ENCODE results near the gene ACSF3.

Gene ACSF3

DNA sequence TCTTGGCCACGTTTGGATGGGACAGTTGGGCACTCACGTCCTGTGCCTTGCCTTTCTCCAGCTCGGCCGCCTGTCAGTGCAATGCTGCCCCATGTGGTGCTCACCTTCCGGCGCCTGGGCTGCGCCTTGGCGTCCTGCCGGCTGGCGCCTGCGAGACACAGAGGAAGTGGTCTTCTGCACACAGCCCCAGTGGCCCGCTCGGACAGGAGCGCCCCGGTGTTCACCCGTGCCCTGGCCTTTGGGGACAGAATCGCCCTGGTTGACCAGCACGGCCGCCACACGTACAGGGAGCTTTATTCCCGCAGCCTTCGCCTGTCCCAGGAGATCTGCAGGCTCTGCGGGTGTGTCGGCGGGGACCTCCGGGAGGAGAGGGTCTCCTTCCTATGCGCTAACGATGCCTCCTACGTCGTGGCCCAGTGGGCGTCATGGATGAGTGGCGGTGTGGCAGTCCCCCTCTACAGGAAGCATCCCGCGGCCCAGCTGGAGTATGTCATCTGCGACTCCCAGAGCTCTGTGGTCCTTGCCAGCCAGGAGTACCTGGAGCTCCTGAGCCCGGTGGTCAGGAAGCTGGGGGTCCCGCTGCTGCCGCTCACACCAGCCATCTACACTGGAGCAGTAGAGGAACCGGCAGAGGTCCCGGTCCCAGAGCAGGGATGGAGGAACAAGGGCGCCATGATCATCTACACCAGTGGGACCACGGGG is 7.1 kb downstream of the ACSF3 start:
- H3K4me3 ChIP-seq (ENCODE audit: low read depth, low read length), result no peak overlapping the region
- no peak for DNase-seq (ENCODE audit: low read depth)
- TF ChIP-seq, protein P1, sequence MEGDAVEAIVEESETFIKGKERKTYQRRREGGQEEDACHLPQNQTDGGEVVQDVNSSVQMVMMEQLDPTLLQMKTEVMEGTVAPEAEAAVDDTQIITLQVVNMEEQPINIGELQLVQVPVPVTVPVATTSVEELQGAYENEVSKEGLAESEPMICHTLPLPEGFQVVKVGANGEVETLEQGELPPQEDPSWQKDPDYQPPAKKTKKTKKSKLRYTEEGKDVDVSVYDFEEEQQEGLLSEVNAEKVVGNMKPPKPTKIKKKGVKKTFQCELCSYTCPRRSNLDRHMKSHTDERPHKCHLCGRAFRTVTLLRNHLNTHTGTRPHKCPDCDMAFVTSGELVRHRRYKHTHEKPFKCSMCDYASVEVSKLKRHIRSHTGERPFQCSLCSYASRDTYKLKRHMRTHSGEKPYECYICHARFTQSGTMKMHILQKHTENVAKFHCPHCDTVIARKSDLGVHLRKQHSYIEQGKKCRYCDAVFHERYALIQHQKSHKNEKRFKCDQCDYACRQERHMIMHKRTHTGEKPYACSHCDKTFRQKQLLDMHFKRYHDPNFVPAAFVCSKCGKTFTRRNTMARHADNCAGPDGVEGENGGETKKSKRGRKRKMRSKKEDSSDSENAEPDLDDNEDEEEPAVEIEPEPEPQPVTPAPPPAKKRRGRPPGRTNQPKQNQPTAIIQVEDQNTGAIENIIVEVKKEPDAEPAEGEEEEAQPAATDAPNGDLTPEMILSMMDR (IDR thresholded peaks at IDR 0.05; ENCODE audit: control insufficient read depth, extremely low read depth, insufficient read depth), result no peak

DNA sequence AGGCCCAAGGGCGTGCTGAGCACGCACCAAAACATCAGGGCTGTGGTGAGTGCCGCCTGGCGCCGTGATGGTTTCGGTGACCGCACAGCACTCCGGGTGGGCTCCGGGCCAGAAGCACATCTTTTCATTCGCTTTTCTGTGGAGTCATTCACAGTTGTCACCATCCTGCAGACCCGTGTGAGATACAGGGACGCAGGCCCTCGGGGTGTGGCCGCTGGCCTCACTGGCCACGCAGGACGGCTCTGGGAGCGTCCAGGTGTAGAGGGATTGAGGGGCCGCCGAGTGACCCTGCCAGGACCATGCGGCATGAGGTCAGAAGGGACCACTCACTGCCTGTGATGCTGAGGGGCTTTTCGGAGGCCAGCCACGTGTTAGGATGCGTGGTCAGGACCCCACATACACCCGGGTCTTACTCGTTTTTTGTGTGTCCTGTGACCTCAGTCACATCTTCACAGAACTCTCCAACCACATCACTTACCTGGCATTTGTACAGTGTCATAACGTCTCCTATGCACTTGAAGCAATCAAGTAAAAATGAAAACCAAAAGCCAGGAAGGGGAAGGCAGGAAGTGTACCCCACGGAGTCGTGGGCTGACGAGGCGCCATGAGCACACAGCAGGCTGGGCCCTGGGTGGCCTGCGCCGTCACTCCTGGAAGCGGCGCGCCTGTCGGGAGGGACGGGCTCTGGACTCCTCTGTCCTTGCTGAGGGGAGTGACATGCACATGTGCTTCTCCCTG is 7.8 kb downstream of the ACSF3 start:
- DNase-seq (ENCODE audit: low read depth), result no peak
- no peak overlapping the region for H3K4me3 ChIP-seq (ENCODE audit: low read depth, low read length)
- TF ChIP-seq, protein P1 (IDR thresholded peaks at IDR 0.05; ENCODE audit: control insufficient read depth, extremely low read depth, insufficient read depth), result no peak

DNA sequence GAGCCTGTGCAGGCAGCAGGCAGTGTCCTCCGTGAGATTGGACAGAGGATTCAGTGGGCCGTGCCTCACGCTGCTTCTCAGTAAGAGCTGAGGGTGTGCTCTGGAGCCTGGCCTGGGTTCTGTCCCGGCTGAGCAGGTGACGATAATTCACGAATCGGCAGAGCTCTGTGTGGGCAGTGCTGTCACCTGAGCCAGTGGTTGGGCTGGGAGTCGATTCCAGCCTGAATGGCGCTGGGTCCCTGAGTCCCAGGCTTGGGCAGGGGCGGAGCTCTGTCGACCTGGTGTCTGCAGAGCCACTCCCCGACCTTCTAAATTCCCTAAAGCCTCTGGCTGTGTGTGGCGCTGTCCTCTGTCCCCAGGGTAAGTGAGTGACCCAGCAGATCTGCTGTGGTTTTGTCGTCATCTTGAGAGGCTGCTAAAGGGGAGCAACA is 8.4 kb downstream of the ACSF3 start:
- TF ChIP-seq, protein P1 (IDR thresholded peaks at IDR 0.05; ENCODE audit: control insufficient read depth, extremely low read depth, insufficient read depth), result no peak
- no peak overlapping the region for H3K4me3 ChIP-seq (ENCODE audit: low read depth, low read length)
- no peak for DNase-seq (ENCODE audit: low read depth)

DNA sequence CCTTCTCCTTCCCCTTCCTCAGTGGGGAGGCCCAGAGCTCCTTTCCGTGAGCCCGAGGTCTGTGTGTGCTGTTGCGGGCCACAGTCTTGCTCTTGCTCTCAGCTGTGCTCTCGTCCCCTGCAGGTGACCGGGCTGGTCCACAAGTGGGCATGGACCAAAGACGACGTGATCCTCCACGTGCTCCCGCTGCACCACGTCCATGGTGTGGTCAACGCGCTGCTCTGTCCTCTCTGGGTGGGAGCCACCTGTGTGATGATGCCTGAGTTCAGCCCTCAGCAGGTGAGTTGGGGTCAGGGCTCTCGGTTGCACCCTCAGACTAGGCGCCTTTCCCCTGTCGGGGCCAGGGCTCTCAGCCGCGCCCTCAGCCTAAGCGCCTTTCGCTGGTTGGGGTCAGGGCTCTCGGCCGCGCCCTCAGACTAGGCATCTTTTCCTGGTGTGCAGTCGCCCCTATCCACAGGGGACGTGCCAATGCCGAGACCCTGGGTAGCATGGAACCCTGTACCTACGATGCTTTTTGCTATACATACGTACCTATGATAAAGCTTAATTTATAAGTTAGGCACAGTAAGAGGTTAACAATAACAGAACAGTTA is 8.9 kb downstream of the ACSF3 start:
- H3K4me3 ChIP-seq (ENCODE audit: low read depth, low read length), result no peak overlapping the region
- no peak for DNase-seq (ENCODE audit: low read depth)
- TF ChIP-seq, protein P1 (IDR thresholded peaks at IDR 0.05; ENCODE audit: control insufficient read depth, extremely low read depth, insufficient read depth), result no peak

DNA sequence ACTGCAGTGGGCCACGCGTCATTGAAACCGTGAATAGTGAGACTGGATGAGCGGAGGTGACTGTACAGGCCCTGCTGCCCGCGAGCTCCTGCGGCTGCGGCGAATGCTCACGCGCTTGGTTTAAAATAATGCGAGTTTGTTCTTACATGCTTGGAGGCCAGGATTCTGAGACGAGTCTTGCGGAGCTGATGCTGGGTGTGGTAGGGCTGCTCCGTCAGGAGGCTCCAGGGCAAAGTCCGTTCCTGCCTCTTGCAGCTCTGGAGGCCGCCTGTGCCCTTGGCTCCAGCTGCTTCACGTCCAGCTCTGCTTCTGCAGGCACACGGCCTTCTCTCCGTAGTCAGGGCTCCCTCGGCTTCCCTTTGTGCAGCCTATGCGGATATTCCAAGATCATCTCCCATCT is 9.5 kb downstream of the ACSF3 start:
- DNase-seq (ENCODE audit: low read depth), result no peak
- TF ChIP-seq, protein P1 (IDR thresholded peaks at IDR 0.05; ENCODE audit: control insufficient read depth, extremely low read depth, insufficient read depth), result no peak

DNA sequence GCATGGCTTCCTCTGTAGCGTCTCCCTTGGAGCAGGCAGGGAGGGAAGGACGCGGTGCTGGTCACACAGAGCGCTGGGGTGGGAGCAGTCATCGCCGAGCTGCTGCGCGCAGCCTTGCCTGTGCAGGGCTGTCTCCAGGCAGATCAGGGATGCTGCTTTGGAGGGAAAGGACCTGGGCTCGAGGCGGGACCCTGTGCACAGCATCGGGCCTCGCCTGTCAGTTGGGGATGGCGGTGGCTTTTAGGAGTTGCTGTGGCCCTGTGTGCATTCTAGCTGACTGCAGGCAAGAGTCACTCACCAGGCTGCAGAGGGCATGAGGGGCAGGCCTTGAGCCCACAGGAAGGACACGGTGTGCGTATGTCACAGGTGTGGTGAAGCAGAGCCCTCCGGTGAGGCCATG is 10.1 kb downstream of the ACSF3 start:
- no peak for DNase-seq (ENCODE audit: low read depth)
- H3K4me3 ChIP-seq (ENCODE audit: low read depth, low read length), result no peak overlapping the region
- TF ChIP-seq, protein P1 (IDR thresholded peaks at IDR 0.05; ENCODE audit: control insufficient read depth, extremely low read depth, insufficient read depth), result no peak

More for the DNA sequence above, 9.5 kb downstream of the ACSF3 start:
- H3K4me3 ChIP-seq (ENCODE audit: low read depth, low read length), result no peak overlapping the region
